ENCODE data around the gene TMEM87B.

DNA sequence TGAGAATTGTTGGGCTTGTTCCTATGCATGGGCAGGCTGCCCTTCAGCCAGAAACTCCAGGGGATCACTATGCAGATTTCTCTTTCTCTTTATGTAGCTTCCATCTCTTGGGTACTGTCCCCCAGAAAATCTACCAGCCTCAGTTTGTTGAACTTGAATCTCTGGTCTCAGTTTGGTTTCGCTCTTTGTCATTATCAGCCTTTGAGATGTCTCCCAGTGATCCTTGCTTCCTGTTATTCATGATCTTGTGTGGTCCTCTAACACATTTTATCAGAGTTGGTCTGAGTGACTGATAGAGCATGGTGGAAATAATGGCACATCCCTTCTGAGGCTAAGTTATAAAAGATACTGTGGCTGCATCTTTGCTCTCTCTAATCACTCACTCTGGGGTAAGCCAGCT, 7.8 kb downstream of the TMEM87B start:
- TF ChIP-seq, protein P1, sequence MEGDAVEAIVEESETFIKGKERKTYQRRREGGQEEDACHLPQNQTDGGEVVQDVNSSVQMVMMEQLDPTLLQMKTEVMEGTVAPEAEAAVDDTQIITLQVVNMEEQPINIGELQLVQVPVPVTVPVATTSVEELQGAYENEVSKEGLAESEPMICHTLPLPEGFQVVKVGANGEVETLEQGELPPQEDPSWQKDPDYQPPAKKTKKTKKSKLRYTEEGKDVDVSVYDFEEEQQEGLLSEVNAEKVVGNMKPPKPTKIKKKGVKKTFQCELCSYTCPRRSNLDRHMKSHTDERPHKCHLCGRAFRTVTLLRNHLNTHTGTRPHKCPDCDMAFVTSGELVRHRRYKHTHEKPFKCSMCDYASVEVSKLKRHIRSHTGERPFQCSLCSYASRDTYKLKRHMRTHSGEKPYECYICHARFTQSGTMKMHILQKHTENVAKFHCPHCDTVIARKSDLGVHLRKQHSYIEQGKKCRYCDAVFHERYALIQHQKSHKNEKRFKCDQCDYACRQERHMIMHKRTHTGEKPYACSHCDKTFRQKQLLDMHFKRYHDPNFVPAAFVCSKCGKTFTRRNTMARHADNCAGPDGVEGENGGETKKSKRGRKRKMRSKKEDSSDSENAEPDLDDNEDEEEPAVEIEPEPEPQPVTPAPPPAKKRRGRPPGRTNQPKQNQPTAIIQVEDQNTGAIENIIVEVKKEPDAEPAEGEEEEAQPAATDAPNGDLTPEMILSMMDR (IDR thresholded peaks at IDR 0.05), result no peak
- no peak for TF ChIP-seq POLR2A (IDR thresholded peaks at IDR 0.05)

All from heart left ventricle (tissue), 13 donors.